Panc1 (cell line): Measurements from ENCODE around the gene IL2RA. TPM values are rescaled to one million over a fixed set of nuclear protein-coding genes. Genes with fewer than 3 reads are reported as not detected.

ENCODE experiments used
- ATAC-seq: fragments of 200-7000 bp; cut with Tn5 transposase; 2 replicates; pipeline ENCODE4 v1.9.1; 2020; ENCODE audit warnings: mild to moderate bottlenecking, moderate library complexity
- BruUV-seq: library from RNA; stranded (reverse); fragments of 400-500 nt; replicated peaks from 2 replicates; lab custom pipeline; 2021; lab: Mats Ljungman, UMichigan
- CTCF ChIA-PET: fragments of 300-600 bp; sonication (Branson Sonifier 250); formaldehyde crosslinking; loops from one replicate; lab custom pipeline; 2022; ENCODE audit warnings: antibody characterized with exemption; lab: Charles Lee
- POLR2A ChIA-PET: fragments of 300-600 bp; sonication (Branson Sonifier 250); formaldehyde crosslinking; loops from one replicate; lab custom pipeline; 2022; ENCODE audit warnings: antibody characterized with exemption; lab: Charles Lee
- DNase-seq: peaks from one replicate; pipeline ENCODE4 v3.0.0-alpha.2; 2010; ENCODE audit warnings: low read depth, low spot score
- H3K27ac ChIP-seq: 2 replicates; pipeline ENCODE4 v1.5.1; 2011; ENCODE audit warnings: mild to moderate bottlenecking, low read length, inconsistent platforms
- H3K27me3 ChIP-seq: fragments of 200-500 bp; sonication (Bioruptor generic); 2 replicates; pipeline ENCODE4 v1.6.0; 2014; ENCODE audit warnings: low read length, inconsistent platforms; ENCODE audit not compliant: control insufficient read depth, insufficient read depth
- H3K36me3 ChIP-seq: fragments of 200-500 bp; sonication (Bioruptor generic); 2 replicates; pipeline ENCODE4 v1.5.1; 2014; ENCODE audit warnings: inconsistent platforms, mild to moderate bottlenecking, low read length, moderate library complexity; ENCODE audit not compliant: control insufficient read depth, insufficient read depth
- H3K4me1 ChIP-seq: 2 replicates; pipeline ENCODE4 v1.5.1; 2011; ENCODE audit warnings: inconsistent platforms, mild to moderate bottlenecking, low read length, moderate library complexity; ENCODE audit not compliant: control insufficient read depth, insufficient read depth
- H3K4me3 ChIP-seq, 2 experiments: 2 replicates each; pipeline ENCODE4 v1.5.1; 2011 to 2012; ENCODE audit warnings: low read depth in 2 of 2, low read length in 2 of 2, mild to moderate bottlenecking in 2 of 2, inconsistent platforms in 1 of 2, moderate library complexity in 1 of 2
- H3K9me3 ChIP-seq: fragments of 200-500 bp; sonication (Bioruptor generic); 2 replicates; pipeline ENCODE4 v1.5.1; 2014; ENCODE audit warnings: low read depth, mild to moderate bottlenecking, inconsistent platforms, low read length, moderate library complexity; ENCODE audit not compliant: control insufficient read depth, insufficient read depth
- CTCF ChIP-seq: fragments of 450-650 bp; IDR thresholded peaks from 2 replicates; pipeline ENCODE4 v1.5.1; 2017; ENCODE audit warnings: mild to moderate bottlenecking
- POLR2AphosphoS5 ChIP-seq: IDR thresholded peaks from 2 replicates; pipeline ENCODE4 v1.6.1; 2012; ENCODE audit warnings: mild to moderate bottlenecking, low read depth, low read length, moderate library complexity
- SIN3A ChIP-seq: IDR thresholded peaks from 2 replicates; pipeline ENCODE4 v1.6.1; 2012; ENCODE audit warnings: low read depth, mild to moderate bottlenecking, low read length, moderate library complexity, borderline replicate concordance; ENCODE audit not compliant: insufficient read depth
- TCF7L2 ChIP-seq: IDR thresholded peaks from 2 replicates; pipeline ENCODE4 v1.6.1; 2011; ENCODE audit warnings: mild to moderate bottlenecking, low read depth, low read length, inconsistent platforms
- in situ Hi-C: cut with HindIII; loops from 2 replicates; pipeline ENCODE4 v1.10.0; 2016; ENCODE audit warnings: low sequenced_read_pairs, low pct_unique_long_range_greater_than_20kb
- intact Hi-C: fragments of 100-400 bp; cut with micrococcal nuclease; formaldehyde crosslinking; loops from one replicate; pipeline ENCODE4 v1.10.0; 2022; ENCODE audit not compliant: unreplicated experiment
- total RNA-seq: library from RNA; stranded (reverse); gene quantifications from one replicate; pipeline ENCODE4 v1.2.1, GENCODE V29; 2021; ENCODE audit not compliant: unreplicated experiment
- TF ChIP-seq, protein P1 (sequence below), 2 experiments: IDR thresholded peaks; 2 replicates each; pipeline ENCODE4 v1.6.1; 2011 to 2012; ENCODE audit warnings: low read depth in 2 of 2, control low read depth in 1 of 2, low read length in 1 of 2, mild to moderate bottlenecking in 1 of 2, moderate library complexity in 1 of 2; ENCODE audit not compliant: insufficient read depth in 1 of 2

The IL2RA gene
- total RNA-seq, 1 experiment from 2014 or later: 0.33 TPM

- ChIA-PET CTCF (no interaction called here), POLR2A (no interaction called here)
- TF ChIP-seq POLR2AphosphoS5: no peak
- TF ChIP-seq TCF7L2: no peak
- TF ChIP-seq, protein P1, sequence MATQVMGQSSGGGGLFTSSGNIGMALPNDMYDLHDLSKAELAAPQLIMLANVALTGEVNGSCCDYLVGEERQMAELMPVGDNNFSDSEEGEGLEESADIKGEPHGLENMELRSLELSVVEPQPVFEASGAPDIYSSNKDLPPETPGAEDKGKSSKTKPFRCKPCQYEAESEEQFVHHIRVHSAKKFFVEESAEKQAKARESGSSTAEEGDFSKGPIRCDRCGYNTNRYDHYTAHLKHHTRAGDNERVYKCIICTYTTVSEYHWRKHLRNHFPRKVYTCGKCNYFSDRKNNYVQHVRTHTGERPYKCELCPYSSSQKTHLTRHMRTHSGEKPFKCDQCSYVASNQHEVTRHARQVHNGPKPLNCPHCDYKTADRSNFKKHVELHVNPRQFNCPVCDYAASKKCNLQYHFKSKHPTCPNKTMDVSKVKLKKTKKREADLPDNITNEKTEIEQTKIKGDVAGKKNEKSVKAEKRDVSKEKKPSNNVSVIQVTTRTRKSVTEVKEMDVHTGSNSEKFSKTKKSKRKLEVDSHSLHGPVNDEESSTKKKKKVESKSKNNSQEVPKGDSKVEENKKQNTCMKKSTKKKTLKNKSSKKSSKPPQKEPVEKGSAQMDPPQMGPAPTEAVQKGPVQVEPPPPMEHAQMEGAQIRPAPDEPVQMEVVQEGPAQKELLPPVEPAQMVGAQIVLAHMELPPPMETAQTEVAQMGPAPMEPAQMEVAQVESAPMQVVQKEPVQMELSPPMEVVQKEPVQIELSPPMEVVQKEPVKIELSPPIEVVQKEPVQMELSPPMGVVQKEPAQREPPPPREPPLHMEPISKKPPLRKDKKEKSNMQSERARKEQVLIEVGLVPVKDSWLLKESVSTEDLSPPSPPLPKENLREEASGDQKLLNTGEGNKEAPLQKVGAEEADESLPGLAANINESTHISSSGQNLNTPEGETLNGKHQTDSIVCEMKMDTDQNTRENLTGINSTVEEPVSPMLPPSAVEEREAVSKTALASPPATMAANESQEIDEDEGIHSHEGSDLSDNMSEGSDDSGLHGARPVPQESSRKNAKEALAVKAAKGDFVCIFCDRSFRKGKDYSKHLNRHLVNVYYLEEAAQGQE (IDR thresholded peaks at IDR 0.05; ENCODE audit: insufficient read depth in 1 of 2, low read depth in 2 of 2, low read length in 1 of 2): no peak
- Histone ChIP-seq H3K4me1 (no peaks in the 10 kb centered on the region), H3K27ac (no peak overlapping the region), H3K27me3 (no peaks in the 10 kb centered on the region), H3K36me3 (peaks cover 8% of the 10 kb centered on the region; the same call in 1 of the 2 replicates), H3K9me3 (no peaks in the 10 kb centered on the region), H3K4me3 (no peak overlapping the region)
- DNase-seq (no peak), ATAC-seq (no peak)
- intact Hi-C loops (no loop called here), in situ Hi-C loops (no loop called here)
- no TSS peak for BruUV-seq
Observed at GRCh38 chr10:6097063-6097462, 34.9 kb upstream of the IL2RA start.

DNA sequence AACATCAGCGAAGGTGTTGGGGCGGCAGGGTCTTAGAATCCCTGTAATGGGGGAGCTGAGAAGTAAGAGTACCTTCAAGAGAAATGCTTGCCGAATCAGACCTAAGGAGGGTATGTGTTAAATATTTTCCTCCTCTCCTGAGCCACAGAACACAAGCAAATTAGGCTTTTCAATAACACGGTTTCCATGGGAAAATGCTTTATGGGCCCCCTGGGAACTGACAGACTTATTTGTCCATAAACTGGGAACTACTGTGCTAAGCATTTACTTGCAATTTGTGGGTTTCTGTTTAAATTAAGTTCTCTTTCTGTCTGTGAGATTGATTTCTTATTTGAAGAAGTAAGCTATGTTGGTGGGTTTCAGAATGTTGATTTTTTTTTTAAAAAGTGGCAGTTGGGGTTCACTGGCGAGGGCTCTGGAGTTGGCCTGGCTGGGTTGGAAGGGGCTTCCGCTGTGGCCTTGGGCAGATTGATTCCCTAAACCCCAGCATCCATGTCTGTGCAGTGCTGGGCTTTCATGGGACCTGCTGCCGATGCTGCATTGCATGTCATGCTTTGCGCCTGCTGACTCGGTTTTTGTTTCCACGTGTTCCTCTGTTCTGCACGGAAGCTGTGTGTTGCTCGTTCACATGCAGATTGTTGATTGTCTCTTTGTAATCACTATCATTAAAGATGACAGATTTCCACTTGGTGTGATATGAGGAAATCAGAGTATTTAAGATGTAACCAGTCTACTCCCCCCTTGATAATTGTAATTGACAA lies 33.8 kb upstream of the IL2RA start:
- CTCF ChIA-PET: no interaction called here
- H3K36me3 ChIP-seq: peaks cover 2% of the 10 kb centered on the region; the same call in 1 of the 2 replicates
- no peak for ATAC-seq
- no peak for DNase-seq
- POLR2A ChIA-PET: interaction anchor here (0.5 kb wide), 1 partner anchor 195 kb away, joined by 3 read pairs; no protein-coding TSS in a partner anchor
- no TSS peak for BruUV-seq
- in situ Hi-C loops (no loop called here), intact Hi-C loops (no loop called here)
- no peaks in the 10 kb centered on the region for H3K9me3 ChIP-seq
- no peak overlapping the region for H3K27ac ChIP-seq
- no peaks in the 10 kb centered on the region for H3K27me3 ChIP-seq
- H3K4me3 ChIP-seq: no peak overlapping the region
- TF ChIP-seq POLR2AphosphoS5: no peak
- no peak for TF ChIP-seq CTCF
- TF ChIP-seq SIN3A: no peak
- TF ChIP-seq, protein P1 (IDR thresholded peaks at IDR 0.05; ENCODE audit: insufficient read depth in 1 of 2, low read depth in 2 of 2, low read length in 1 of 2): no peak
- no peak for TF ChIP-seq TCF7L2
- 0 out of 2 replicates have a peak, but pooled peaks cover 2% of the 10 kb centered on the region for H3K4me1 ChIP-seq
